OCI-M2 (cell line): ENCODE results near the gene ZBTB6.
"Not testable (repeated sequence)": the region's sequence is repeated elsewhere in the genome, so short reads cannot be mapped to it uniquely, and the experiment has no call there.

ENCODE experiments used
- DNase-seq: peaks from one replicate; lab custom pipeline; 2025; ENCODE audit not compliant: unreplicated experiment; lab: John Stamatoyannopoulos, UW

ZBTB6 gene

GRCh38 chr9:122929796-122930354 is 16.8 kb upstream of the ZBTB6 start:
- no peak for DNase-seq

DNA sequence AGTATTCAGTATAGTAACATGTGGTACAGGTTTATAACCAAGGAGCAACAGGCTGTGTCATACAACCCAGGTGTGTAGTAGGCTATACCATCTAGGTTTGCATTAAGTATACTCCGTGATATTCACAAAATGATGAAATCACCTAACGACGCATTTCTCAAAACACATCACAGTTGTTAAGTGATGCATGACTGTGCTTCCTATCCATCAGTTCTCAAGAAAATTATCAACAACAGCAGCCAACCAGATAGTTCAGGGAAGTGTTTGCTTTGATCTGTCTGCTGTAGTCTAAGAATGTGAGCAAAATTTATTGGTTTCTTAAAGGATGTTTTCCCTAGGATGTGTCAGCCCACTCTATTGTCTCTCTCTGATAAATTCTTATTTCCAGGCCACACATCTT is 10.8 kb upstream of the ZBTB6 start:
- DNase-seq: no peak

GRCh38 chr9:122922713-122923112 is 9.6 kb upstream of the ZBTB6 start:
- DNase-seq: no peak

GRCh38 chr9:122918310-122918709 is 5.2 kb upstream of the ZBTB6 start:
- DNase-seq: no peak

GRCh38 chr9:122912671-122912963 is 506 bp downstream of the ZBTB6 start:
- DNase-seq: no peak

DNA sequence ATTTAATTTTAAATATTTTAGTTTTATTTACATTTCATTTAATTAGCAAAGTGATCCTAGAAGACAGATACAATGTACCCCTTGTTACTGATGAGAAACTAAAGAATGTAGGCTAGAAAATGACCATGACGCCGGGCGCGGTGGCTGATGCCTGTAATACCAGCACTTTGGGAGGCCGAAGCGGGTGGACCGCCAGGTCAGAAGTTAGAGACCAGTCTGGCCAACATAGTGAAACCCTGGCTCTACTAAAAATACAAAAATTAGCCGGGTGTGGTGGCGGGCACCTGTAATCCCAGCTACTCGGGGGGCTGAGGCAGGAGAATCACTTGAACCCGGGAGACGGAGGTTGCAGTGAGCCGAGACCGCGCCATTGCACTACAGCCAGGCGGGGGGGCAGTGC is 7.0 kb downstream of the ZBTB6 start:
- DNase-seq: not testable (repeated sequence)

DNA sequence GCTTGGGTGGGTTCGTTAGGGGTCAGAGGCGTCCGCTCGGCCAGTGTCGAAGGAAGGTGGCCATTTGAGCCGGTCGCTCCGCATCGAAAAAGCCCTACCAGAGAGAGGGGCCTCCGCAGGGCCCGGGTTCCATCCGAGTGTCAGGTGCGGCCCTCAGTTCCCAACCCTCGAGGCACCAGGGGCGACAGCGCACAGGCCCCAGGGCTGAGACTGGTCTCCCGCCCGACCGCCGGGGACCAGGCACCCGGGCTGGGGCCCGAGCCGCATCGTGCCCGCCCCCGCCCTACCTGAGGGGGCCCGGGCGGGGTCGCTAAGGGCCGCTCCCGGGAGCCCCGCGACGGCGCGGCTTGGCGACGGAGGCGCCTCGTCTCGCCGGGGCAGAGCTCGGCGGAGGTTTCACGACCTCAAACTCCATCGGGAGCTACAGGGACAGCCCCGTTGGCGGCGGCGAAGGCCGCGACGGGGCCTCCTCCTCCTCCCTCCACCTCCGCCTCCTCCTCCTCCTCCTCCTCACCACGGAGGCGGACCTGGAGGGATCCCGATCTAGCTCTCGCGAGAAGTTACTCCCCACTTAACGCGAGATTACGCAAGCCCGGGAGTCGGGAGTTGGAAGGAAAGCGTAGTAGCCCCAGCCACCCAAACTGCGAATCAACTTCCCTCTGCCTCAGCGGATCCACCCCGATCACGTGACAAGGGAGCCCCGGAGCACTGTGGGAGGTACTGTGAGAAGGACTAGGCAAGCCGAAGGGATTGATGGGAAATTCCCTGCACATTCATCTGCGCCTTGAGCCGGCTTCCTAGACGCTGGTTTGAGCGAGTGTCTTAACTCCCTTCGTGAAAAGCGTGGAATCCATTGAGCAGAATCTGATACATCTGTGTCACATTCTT is 8.1 kb downstream of the ZBTB6 start, which contains the start of gene RC3H2:
RC3H2 (minus strand) TSS at position 537 of the 888 bp plus-strand sequence. CDS start 7,850 bp downstream, outside the sequence.
- peak; percentile 89 for DNase-seq

DNA sequence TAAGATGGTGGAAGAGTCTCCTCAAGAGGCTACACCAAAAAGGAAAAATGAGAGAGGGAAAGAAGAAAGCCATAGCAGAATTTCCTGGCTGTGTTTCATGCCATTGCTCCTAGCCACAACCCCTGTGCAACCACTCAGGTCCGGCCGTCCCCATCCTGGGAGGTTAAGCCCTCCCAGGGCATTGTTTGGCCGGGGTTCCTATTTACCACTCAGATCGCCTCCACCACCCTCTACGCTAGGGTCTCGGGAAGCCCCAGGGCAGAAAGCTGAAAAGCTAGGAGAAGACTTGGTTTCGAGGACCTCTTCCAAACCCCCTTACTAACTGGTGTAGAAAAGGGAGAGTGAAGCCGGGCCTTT is 8.7 kb downstream of the ZBTB6 start:
- no peak for DNase-seq

- no peak for DNase-seq
Measured at GRCh38 chr9:122900791-122901190, 12.3 kb downstream of the ZBTB6 start.

GRCh38 chr9:122897969-122898368 is 15.2 kb downstream of the ZBTB6 start:
- no peak for DNase-seq

- no peak for DNase-seq
Measured at GRCh38 chr9:122888480-122888879, 24.6 kb downstream of the ZBTB6 start.

DNA sequence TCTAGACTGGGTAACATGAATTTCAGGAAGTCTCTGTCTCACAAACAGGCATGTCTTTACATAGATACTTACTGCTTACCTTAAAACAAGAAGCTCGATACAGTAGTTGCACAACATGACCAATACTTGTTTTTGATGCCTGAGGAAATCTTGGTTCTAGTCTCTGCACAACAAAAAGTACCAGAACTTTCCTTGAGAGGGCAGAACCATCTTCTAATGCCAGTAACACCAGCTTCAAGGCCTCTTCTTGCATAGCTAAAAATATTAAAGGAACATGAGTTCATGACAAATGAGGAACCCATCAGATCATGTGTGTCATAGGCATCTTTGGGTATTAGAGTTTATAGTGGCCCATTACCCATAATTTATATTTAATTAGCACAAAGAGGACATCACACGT is 30.0 kb downstream of the ZBTB6 start:
- DNase-seq: no peak

DNA sequence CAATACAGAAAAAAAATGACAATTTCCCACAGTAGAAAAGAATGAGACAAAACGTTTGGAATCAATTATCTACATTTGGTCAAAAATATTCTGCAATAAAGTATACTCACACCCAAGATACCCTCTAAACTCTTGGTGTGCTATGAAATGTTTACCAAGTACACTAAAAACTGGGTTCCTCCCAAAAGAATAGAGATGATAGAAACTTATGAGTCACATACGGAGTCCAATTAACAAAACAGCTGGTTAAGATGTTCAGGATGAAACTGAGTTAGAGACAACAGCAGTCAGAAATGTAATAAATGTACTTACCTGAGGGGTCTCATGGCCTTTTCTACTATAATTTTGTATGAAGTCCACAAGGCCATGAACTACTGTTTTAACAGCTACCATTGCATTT is 33.7 kb downstream of the ZBTB6 start:
- DNase-seq: no peak

- no peak for DNase-seq
Measured at GRCh38 chr9:122875523-122875922, 37.6 kb downstream of the ZBTB6 start.

DNA sequence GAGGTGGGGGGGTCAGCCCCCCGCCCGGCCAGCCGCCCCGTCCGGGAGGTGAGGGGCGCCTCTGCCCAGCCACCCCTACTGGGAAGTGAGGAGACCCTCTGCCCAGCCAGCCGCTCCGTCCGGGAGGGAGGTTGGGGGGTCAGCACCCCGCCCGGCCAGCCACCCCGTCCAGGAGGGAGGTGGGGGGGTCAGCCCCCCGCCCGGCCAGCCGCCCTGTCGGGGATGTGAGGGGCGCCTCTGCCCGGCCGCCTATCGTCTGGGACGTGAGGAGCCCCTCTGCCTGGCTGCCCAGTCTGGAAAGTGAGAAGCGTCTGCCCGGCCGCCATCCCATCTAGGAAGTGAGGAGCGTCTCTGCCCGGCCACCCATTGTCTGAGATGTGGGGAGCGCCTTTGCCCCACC is 45.8 kb downstream of the ZBTB6 start:
- DNase-seq: not testable (repeated sequence)

- DNase-seq: no peak
Measured at GRCh38 chr9:122866079-122866478, 47.0 kb downstream of the ZBTB6 start.

DNA sequence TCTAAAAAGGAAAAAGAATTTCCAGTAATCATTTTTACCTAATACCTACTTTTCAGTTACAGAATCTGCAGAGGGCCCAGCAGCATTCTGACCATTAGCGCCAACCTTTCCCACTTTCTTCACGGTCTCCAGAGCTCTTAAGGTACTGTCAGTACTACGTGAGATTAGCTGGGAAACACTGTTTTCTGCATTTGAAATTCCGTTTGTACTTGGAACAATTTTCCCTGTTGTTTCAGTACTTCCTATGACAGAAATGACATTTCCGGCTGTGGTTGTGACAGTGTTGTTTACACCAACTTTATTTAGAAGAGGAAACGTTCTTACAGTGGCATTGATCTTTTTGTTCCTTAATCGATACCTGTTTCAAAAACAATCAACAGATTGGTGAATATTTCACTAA is 47.8 kb downstream of the ZBTB6 start:
- DNase-seq: no peak

DNA sequence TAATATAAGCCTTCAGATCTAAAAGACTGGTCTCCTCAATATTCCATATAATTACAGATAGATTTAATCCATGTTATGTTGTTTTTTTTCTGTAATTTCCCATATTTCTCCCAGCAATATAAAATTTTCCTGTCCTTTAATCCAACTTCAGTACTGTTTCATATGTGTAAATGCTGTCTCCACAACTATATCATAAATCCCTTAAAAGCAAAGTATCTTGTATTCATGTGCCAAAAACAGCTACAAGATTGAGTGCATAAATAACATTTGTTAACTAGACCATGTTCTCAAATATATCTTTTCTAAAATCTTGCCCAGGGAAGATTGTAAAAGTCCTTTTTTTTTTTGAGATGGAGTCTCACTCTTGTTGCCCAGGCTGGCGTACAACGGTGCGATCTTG is 49.7 kb downstream of the ZBTB6 start:
- DNase-seq: no peak

DNA sequence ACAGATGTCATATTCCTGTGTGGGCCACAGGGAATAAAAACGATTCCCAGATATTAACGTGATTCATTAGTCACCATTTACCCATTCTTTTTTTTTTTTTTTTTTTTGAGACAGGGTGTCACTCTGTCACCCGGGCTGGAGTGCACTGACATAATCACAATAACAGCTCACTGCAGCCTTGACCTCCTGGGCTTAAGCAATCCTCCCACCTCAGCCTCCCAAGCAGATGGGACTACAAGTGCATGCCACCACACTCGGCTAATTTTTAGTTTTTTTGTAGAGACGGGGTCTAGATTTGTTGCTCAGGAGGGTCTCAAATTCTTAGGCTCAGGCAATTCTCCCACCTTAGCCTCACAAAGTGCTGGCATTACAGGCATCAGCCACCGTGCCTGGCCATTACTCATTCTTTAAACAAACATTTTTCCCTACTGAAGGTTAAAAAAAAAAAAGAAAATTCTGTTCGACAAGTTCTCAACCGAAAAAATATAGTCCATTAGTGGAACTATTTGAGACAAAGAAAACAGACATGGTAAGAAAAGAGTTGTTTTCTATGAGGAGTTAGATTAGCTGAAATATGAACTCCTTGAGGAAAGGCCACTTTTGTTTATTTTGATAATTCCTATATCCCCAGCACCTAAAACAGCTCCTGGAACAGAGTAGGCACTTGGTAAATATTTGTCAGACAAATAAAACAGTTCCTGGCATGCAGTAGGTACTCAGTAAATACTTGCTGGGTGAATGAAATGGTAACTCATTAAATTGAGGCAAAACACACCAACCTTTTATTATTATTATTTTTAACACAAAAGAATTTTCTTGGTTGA is 52.6 kb downstream of the ZBTB6 start:
- DNase-seq: no peak
